Measurements from ENCODE around the gene PIGS.

DNA sequence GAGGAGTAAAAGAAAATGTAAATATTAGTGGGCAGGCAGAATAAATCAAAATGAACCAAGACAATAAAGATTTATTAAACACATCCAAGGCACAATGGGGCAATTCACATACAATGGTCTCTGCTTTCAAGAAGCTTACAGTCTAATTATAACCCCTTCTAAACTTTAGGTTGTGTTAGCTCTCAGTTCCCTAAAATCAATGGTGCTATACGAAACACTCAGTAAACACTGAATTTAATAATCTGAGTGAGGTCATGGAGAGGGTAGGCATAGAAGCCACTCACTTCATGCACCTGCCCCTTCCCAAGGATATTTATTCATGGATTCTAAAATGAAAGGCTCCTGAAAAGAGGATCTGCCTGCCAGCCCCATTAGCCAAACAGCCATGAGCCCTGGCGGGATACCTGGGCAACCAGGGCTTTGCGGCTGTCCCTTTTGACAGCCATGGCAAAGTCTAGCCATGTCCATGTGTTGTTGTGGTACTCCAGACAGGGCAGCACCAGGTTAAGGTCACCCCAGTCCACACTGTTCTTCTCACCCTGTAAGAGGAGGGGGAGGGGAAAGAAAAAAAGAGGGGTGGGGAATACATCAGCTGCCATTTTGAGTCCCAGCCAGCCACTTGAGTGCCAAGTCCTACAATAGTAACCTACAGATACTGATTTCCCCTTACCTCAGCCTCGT, 44.1 kb upstream of the PIGS start:
- no peak for TF ChIP-seq POLR2AphosphoS5 (IDR thresholded peaks at IDR 0.05; ENCODE audit: low read depth)
- TF ChIP-seq CTCF (IDR thresholded peaks at IDR 0.05; ENCODE audit: insufficient read depth, low read length), result no peak
- no peak for TF ChIP-seq GABPA (IDR thresholded peaks at IDR 0.05; ENCODE audit: low read depth)
- TF ChIP-seq, protein P1, sequence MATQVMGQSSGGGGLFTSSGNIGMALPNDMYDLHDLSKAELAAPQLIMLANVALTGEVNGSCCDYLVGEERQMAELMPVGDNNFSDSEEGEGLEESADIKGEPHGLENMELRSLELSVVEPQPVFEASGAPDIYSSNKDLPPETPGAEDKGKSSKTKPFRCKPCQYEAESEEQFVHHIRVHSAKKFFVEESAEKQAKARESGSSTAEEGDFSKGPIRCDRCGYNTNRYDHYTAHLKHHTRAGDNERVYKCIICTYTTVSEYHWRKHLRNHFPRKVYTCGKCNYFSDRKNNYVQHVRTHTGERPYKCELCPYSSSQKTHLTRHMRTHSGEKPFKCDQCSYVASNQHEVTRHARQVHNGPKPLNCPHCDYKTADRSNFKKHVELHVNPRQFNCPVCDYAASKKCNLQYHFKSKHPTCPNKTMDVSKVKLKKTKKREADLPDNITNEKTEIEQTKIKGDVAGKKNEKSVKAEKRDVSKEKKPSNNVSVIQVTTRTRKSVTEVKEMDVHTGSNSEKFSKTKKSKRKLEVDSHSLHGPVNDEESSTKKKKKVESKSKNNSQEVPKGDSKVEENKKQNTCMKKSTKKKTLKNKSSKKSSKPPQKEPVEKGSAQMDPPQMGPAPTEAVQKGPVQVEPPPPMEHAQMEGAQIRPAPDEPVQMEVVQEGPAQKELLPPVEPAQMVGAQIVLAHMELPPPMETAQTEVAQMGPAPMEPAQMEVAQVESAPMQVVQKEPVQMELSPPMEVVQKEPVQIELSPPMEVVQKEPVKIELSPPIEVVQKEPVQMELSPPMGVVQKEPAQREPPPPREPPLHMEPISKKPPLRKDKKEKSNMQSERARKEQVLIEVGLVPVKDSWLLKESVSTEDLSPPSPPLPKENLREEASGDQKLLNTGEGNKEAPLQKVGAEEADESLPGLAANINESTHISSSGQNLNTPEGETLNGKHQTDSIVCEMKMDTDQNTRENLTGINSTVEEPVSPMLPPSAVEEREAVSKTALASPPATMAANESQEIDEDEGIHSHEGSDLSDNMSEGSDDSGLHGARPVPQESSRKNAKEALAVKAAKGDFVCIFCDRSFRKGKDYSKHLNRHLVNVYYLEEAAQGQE (IDR thresholded peaks at IDR 0.05; ENCODE audit: insufficient replicate concordance, low read depth), result no peak
